Uterus (tissue), 2 donors: ENCODE results near the gene PSMC3.

Experiments
- POLR2A ChIP-seq, 2 donors: fragments of 450-650 bp; IDR thresholded peaks; one replicate each; pipeline ENCODE4 v1.6.1; 2016; ENCODE audit warnings: antibody characterized with exemption in 2 of 2, mild to moderate bottlenecking in 1 of 2, moderate library complexity in 1 of 2
- TF ChIP-seq, protein P1 (sequence below), 4 experiments: fragments of 200-600 bp in 2 of 4; fragments of 450-650 bp in 2 of 4; sonication (generic) in 2 of 4; IDR thresholded peaks; one replicate each; pipeline ENCODE4 v1.5.1; 2016 to 2019; ENCODE audit warnings: antibody characterized with exemption in 4 of 4, mild to moderate bottlenecking in 2 of 4, moderate library complexity in 1 of 4

DNA sequence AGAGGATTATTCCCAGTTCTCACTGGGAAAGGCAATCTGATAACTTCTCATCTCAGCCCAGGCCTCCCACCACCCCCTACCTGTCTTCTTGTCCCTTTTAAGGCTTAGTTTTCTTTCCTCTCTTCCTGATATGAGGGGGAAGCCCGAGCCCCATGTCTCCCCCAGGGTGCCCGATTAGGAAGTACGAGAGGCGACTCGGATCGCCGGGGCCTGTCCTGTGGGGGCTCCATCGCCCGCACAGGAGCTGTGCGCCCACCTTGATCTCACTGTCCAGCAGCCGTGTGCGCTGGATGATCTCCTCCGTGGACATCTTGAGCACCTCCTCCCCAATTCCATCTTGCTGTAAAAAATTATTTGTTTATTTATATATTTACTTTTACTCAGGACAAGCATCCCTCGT is 628 bp downstream of the PSMC3 start:
- TF ChIP-seq POLR2A (IDR thresholded peaks at IDR 0.05) = no peak
- TF ChIP-seq, protein P1, sequence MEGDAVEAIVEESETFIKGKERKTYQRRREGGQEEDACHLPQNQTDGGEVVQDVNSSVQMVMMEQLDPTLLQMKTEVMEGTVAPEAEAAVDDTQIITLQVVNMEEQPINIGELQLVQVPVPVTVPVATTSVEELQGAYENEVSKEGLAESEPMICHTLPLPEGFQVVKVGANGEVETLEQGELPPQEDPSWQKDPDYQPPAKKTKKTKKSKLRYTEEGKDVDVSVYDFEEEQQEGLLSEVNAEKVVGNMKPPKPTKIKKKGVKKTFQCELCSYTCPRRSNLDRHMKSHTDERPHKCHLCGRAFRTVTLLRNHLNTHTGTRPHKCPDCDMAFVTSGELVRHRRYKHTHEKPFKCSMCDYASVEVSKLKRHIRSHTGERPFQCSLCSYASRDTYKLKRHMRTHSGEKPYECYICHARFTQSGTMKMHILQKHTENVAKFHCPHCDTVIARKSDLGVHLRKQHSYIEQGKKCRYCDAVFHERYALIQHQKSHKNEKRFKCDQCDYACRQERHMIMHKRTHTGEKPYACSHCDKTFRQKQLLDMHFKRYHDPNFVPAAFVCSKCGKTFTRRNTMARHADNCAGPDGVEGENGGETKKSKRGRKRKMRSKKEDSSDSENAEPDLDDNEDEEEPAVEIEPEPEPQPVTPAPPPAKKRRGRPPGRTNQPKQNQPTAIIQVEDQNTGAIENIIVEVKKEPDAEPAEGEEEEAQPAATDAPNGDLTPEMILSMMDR (IDR thresholded peaks at IDR 0.05) = no peak
